ENCODE data around the gene KLK1.

The KLK1 gene

GRCh38 chr19:50859849-50860248 lies 36.3 kb upstream of the KLK1 start:
- H3K4me3 ChIP-seq (replicated peaks; ENCODE audit: low read depth, low read length), result no peak overlapping the region
- TF ChIP-seq CTCF (IDR thresholded peaks at IDR 0.05; ENCODE audit: low read depth, low read length, missing control alignments), result no peak
- no peak for DNase-seq (ENCODE audit: extremely low read depth, low read depth)

GRCh38 chr19:50858886-50859285 lies 35.3 kb upstream of the KLK1 start:
- no peak for DNase-seq (ENCODE audit: extremely low read depth, low read depth)
- H3K4me3 ChIP-seq (replicated peaks; ENCODE audit: low read depth, low read length), result no peak overlapping the region
- no peak for TF ChIP-seq CTCF (IDR thresholded peaks at IDR 0.05; ENCODE audit: low read depth, low read length, missing control alignments)

GRCh38 chr19:50857366-50857765 lies 33.8 kb upstream of the KLK1 start:
- TF ChIP-seq CTCF (IDR thresholded peaks at IDR 0.05; ENCODE audit: low read depth, low read length, missing control alignments), result no peak
- DNase-seq (ENCODE audit: extremely low read depth, low read depth), result no peak
- H3K4me3 ChIP-seq (replicated peaks; ENCODE audit: low read depth, low read length), result no peak overlapping the region

GRCh38 chr19:50854636-50855410 lies 31.2 kb upstream of the KLK1 start, which contains the start of gene KLK3:
KLK3 (plus strand) TSS chr19:50854915; CDS start chr19:50854956, 41 bp downstream.
- DNase-seq (ENCODE audit: extremely low read depth, low read depth), result no peak
- no peak within 1 kb of the TSS for H3K4me3 ChIP-seq (replicated peaks; ENCODE audit: low read depth, low read length)
- no peak for TF ChIP-seq CTCF (IDR thresholded peaks at IDR 0.05; ENCODE audit: low read depth, low read length, missing control alignments)

- no peak for DNase-seq (ENCODE audit: extremely low read depth, low read depth)
- no peak for TF ChIP-seq CTCF (IDR thresholded peaks at IDR 0.05; ENCODE audit: low read depth, low read length, missing control alignments)
- H3K4me3 ChIP-seq (replicated peaks; ENCODE audit: low read depth, low read length), result no peak overlapping the region
These were observed 28.0 kb upstream of the KLK1 start for GRCh38 chr19:50851620-50852019.

GRCh38 chr19:50850738-50851137 lies 27.2 kb upstream of the KLK1 start:
- H3K4me3 ChIP-seq (replicated peaks; ENCODE audit: low read depth, low read length), result no peak overlapping the region
- DNase-seq (ENCODE audit: extremely low read depth, low read depth), result no peak
- no peak for TF ChIP-seq CTCF (IDR thresholded peaks at IDR 0.05; ENCODE audit: low read depth, low read length, missing control alignments)
